ENCODE measurements around the gene ERCC6L2. TPM values are rescaled to one million over a fixed set of nuclear protein-coding genes. Genes with fewer than 3 reads are reported as not detected.

The ERCC6L2 gene
- polyA plus RNA-seq, 1 of the 3 experiments (the other 2 are of a cell fraction): 10.0 TPM

Small RNA genes lying within 50 kb of the gene (small RNA-seq; reads per million reads assigned to genes)
- gene RNA5SP289 (0 to 0.40 (median 0) reads per million in 7 experiments), gene RNU2-46P (0 to 15.0 (median 1.1) reads per million in 7 experiments)

Measured in SK-N-SH (cell line).